Mucosa of descending colon (tissue), 3 donors: ENCODE measurements around the gene CELF4. TPM values are rescaled to one million over a fixed set of nuclear protein-coding genes. Genes with fewer than 3 reads are reported as not detected.

Experiments
- ATAC-seq: fragments of 200-7000 bp; cut with Tn5 transposase; one replicate; pipeline ENCODE4 v1.9.1; 2020; ENCODE audit warnings: mild to moderate bottlenecking, moderate library complexity
- DNase-seq, 3 donors: peaks; one replicate each; pipeline ENCODE4 v3.0.0-alpha.2; 2020
- H3K36me3 ChIP-seq: fragments of 200-600 bp; one replicate; pipeline ENCODE4 v1.8.0; 2021; ENCODE audit warnings: low read depth, mild to moderate bottlenecking
- H3K4me1 ChIP-seq: fragments of 200-600 bp; one replicate; pipeline ENCODE4 v1.8.0; 2021; ENCODE audit warnings: low read depth, mild to moderate bottlenecking
- H3K4me3 ChIP-seq: fragments of 200-600 bp; one replicate; pipeline ENCODE4 v1.8.0; 2021; ENCODE audit warnings: mild to moderate bottlenecking
- H3K9me3 ChIP-seq: fragments of 200-600 bp; one replicate; pipeline ENCODE4 v1.8.0; 2021; ENCODE audit warnings: mild to moderate bottlenecking
- intact Hi-C, 2 donors: fragments of 100-400 bp; cut with DNase I in 1 of 2; cut with micrococcal nuclease in 1 of 2; formaldehyde crosslinking; loops; one replicate each; pipeline versions ENCODE4 v1.11.0 to v1.11.1; 2022; cut with DNase I, micrococcal nuclease
- total RNA-seq, 3 donors: library from RNA; stranded (reverse); fragmentation: NEBNext Ultra II Directional in 2 of 3; extraction: Animal tissue kit (Norgen Biotek cat#: 25700) in 2 of 3; gene quantifications; one replicate each; pipeline versions ENCODE4 v1.2.1 to v1.2.4, GENCODE V29; 2021 to 2023
- TF ChIP-seq, protein P1 (sequence below): fragments of 200-600 bp; IDR thresholded peaks from one replicate; pipeline ENCODE4 v1.8.0; 2022; ENCODE audit warnings: antibody characterized with exemption, mild to moderate bottlenecking
- donor health status: DM: no; HTN: no; CAD: no; lungs with moderate emphysema.
- donor health status: DM: no; HTN: no; CAD: no.
- donor health status: DM: no; HTN: yes; CAD: no.

The CELF4 gene
- total RNA-seq, 3 donors from 2014 or later = 0.32 to 4.4 (median 0.72) TPM

DNA sequence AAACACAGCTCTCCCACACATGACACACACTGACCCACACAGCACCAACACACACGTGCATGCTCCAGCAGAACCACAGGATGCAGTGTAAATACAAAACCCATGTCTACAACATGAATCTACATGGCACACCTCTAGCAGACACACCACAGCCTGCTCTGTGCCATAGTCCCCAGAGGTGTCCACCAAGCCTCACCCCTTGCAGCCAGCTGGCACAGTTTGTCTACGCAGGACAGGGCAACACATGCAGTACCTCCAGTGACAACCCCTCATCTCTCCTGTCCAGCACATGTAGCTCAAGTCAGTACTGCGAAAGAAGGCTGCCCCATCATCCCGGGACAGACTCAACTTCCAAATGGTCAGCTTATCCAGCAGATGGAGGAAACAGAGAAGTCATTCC, 18.9 kb downstream of the CELF4 start:
- no peaks in the 10 kb centered on the region for H3K36me3 ChIP-seq
- intact Hi-C loops = no loop called here
- H3K9me3 ChIP-seq = no peaks in the 10 kb centered on the region
- TF ChIP-seq, protein P1, sequence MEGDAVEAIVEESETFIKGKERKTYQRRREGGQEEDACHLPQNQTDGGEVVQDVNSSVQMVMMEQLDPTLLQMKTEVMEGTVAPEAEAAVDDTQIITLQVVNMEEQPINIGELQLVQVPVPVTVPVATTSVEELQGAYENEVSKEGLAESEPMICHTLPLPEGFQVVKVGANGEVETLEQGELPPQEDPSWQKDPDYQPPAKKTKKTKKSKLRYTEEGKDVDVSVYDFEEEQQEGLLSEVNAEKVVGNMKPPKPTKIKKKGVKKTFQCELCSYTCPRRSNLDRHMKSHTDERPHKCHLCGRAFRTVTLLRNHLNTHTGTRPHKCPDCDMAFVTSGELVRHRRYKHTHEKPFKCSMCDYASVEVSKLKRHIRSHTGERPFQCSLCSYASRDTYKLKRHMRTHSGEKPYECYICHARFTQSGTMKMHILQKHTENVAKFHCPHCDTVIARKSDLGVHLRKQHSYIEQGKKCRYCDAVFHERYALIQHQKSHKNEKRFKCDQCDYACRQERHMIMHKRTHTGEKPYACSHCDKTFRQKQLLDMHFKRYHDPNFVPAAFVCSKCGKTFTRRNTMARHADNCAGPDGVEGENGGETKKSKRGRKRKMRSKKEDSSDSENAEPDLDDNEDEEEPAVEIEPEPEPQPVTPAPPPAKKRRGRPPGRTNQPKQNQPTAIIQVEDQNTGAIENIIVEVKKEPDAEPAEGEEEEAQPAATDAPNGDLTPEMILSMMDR = no peak
- DNase-seq (no peak), ATAC-seq (no peak)
- H3K4me1 ChIP-seq = no peaks in the 10 kb centered on the region
- no peak overlapping the region for H3K4me3 ChIP-seq

DNA sequence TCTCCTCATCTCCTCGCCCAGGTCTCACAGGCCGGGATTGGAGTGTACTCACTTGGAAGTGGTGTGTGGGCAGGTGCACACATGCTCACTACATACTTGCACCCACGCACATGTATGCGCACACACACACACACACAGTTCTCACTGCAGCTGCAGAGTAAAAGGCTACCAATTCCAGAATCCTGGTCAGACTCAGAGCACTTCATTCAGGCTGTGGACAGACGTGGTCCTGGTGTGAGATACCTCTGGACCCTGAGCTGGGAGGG, 19.4 kb downstream of the CELF4 start:
- intact Hi-C loops = no loop called here
- Histone ChIP-seq H3K4me1 (no peaks in the 10 kb centered on the region), H3K9me3 (no peaks in the 10 kb centered on the region), H3K4me3 (no peak overlapping the region), H3K36me3 (no peaks in the 10 kb centered on the region)
- no peak for ATAC-seq
- TF ChIP-seq, protein P1 = no peak
- DNase-seq = no peak

DNA sequence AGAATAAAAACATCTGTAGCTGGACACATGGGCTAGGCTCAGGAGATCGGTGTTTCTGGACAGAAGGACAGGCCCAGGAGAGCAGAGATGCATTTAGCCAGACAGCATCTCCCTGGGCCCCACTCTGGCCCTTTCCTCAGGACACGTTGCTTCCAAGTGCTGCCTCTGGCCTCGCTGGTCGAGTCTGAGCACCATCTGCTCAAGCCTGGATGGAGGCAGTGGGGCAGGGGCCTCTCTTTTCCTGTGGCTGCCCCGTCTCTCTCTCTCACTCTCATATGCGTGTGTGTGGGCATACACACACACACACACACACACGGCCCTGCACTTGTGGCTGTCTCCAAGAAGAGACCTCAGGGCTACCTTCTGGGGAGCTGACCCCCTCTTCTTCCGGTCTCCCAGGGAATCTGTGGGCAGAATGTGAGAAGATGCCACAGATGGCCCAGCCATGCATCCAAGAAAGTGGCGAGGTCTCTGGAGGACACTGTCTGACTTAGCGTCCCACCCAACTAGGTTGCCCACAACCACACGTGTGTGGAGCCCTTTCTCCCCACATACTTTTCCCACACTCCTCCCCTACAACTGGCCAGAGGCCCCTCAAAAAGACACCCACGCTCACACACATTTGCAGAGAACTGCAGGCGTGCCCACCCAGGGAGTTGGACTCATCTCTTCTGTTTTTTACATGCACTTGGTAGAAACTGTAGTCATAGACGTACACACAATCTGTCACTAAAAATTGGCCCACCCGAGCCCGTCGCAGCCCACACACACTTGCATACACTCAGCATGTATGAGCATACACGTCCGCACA, 19.9 kb downstream of the CELF4 start:
- TF ChIP-seq, protein P1 = no peak
- no peaks in the 10 kb centered on the region for H3K4me1 ChIP-seq
- intact Hi-C loops = no loop called here

DNA sequence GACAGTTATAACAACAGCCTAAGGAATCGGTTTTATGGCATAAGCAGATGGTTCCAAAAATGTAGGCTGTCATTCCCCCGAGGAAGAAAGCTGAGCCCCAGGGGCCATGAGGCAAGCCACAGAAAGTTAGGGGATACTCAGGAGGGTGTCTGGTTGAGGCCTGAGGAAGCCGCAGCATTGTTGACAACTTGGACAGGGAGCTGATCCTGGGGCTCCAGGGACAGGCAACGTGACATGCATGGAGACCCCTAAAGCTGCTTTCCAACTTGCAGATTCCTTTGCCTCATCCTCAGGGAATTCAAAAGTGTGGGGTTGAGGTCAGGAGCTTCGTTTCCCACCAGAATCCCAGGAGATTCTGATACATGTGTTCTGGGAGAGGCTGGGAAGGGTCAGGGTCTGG, 20.9 kb downstream of the CELF4 start:
- TF ChIP-seq, protein P1 = no peak
- H3K9me3 ChIP-seq = no peaks in the 10 kb centered on the region
- no peaks in the 10 kb centered on the region for H3K36me3 ChIP-seq
- no peak overlapping the region for H3K4me3 ChIP-seq
- ATAC-seq (no peak), DNase-seq (peak in 1 of 3 donors; percentile 6)
- H3K4me1 ChIP-seq = no peaks in the 10 kb centered on the region
- intact Hi-C loops = no loop called here

More for the DNA sequence above, 19.9 kb downstream of the CELF4 start:
- no peak for DNase-seq
- Histone ChIP-seq H3K9me3 (no peaks in the 10 kb centered on the region), H3K36me3 (no peaks in the 10 kb centered on the region), H3K4me3 (no peak overlapping the region)
- no peak for ATAC-seq

DNA sequence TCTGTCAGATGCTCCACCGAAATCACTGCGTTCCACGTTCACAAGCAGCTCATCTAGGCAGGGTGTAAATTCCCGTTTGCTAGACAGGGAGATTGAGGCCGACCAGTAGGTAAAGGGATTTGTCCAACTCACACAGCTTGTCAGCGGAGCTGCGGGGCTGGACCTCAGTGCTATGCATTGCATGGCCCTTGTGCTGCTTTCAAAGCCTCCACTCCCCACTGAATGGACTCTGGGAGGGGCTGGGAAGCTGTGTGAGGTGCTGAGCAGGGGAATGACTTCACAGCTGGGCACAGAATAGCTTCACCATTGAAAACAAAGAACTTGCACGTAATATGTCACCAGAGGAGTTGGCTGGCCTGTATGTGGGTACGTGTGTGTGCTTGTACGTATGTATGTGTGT, 21.4 kb downstream of the CELF4 start:
- no peak overlapping the region for H3K4me3 ChIP-seq
- no peaks in the 10 kb centered on the region for H3K9me3 ChIP-seq
- intact Hi-C loops = no loop called here
- ATAC-seq (no peak), DNase-seq (peak in 1 of 3 donors; percentile 22)
- TF ChIP-seq, protein P1 = no peak
- no peaks in the 10 kb centered on the region for H3K4me1 ChIP-seq
- H3K36me3 ChIP-seq = no peaks in the 10 kb centered on the region
